Neural progenitor cell (in vitro differentiated cells): ENCODE results near the gene NQO2. TPM values are rescaled to one million over a fixed set of nuclear protein-coding genes. Genes with fewer than 3 reads are reported as not detected.
A peak's percentile ranks its signal among the peaks of the same experiment; 100 is the strongest.

ENCODE experiments used
- DNase-seq: peaks from one replicate; pipeline ENCODE4 v3.0.0-alpha.2; 2016; ENCODE audit warnings: low spot score
- H2AFZ ChIP-seq: fragments of 200-600 bp; sonication (generic); replicated peaks from 2 replicates; pipeline ENCODE4 v1.6.1; 2016; ENCODE audit warnings: antibody characterized with exemption
- H3F3A ChIP-seq: fragments of 200-600 bp; sonication (generic); 2 replicates; pipeline ENCODE4 v1.6.1; 2016; ENCODE audit warnings: antibody characterized with exemption, low read depth
- H3K27ac ChIP-seq: fragments of 200-600 bp; sonication (generic); 2 replicates; pipeline ENCODE4 v1.5.1; 2016; ENCODE audit warnings: mild to moderate bottlenecking
- H3K27me3 ChIP-seq: fragments of 200-600 bp; sonication (generic); 2 replicates; pipeline ENCODE4 v1.6.1; 2016; ENCODE audit warnings: mild to moderate bottlenecking, moderate library complexity
- H3K36me3 ChIP-seq: fragments of 200-600 bp; sonication (generic); 2 replicates; pipeline ENCODE4 v1.5.1; 2016
- H3K4me1 ChIP-seq: fragments of 200-600 bp; sonication (generic); 2 replicates; pipeline ENCODE4 v1.6.1; 2016; ENCODE audit warnings: mixed run types
- H3K4me2 ChIP-seq: fragments of 200-600 bp; sonication (generic); 2 replicates; pipeline ENCODE4 v1.6.1; 2016
- H3K4me3 ChIP-seq: fragments of 200-600 bp; sonication (generic); 2 replicates; pipeline ENCODE4 v1.5.1; 2016
- H3K79me2 ChIP-seq: fragments of 200-600 bp; sonication (generic); 2 replicates; pipeline ENCODE4 v1.6.1; 2016; ENCODE audit warnings: low read depth
- H3K9ac ChIP-seq: fragments of 200-600 bp; sonication (generic); 2 replicates; pipeline ENCODE4 v1.6.1; 2016
- H3K9me3 ChIP-seq: fragments of 200-600 bp; sonication (generic); 2 replicates; pipeline ENCODE4 v1.5.1; 2016; ENCODE audit warnings: low read depth
- H4K20me1 ChIP-seq: fragments of 200-600 bp; sonication (generic); 2 replicates; pipeline ENCODE4 v1.6.1; 2016; ENCODE audit warnings: low read depth
- H3K27ac Mint-ChIP-seq: 3 replicates; pipeline ENCODE4 v1.8.0; 2021; ENCODE audit warnings: mixed read lengths
- H3K27me3 Mint-ChIP-seq: 2 replicates; pipeline ENCODE4 v1.8.0; 2022; ENCODE audit warnings: low read depth, mild to moderate bottlenecking, inconsistent platforms, moderate library complexity, mixed read lengths; ENCODE audit not compliant: insufficient read depth
- H3K36me3 Mint-ChIP-seq: 3 replicates; pipeline ENCODE4 v1.8.0; 2021; ENCODE audit warnings: mixed read lengths
- H3K4me1 Mint-ChIP-seq: 3 replicates; pipeline ENCODE4 v1.8.0; 2021; ENCODE audit warnings: mixed read lengths
- H3K4me3 Mint-ChIP-seq: 3 replicates; pipeline ENCODE4 v1.8.0; 2021; ENCODE audit warnings: mild to moderate bottlenecking, moderate library complexity, mixed read lengths
- H3K9me3 Mint-ChIP-seq: 3 replicates; pipeline ENCODE4 v1.8.0; 2020; ENCODE audit warnings: mixed read lengths
- EZH2 ChIP-seq: fragments of 200-600 bp; sonication (generic); IDR thresholded peaks from 2 replicates; pipeline ENCODE4 v1.6.1; 2017; ENCODE audit warnings: antibody characterized with exemption, mild to moderate bottlenecking, moderate library complexity
- EZH2phosphoT487 ChIP-seq: fragments of 200-600 bp; sonication (generic); IDR thresholded peaks from 2 replicates; pipeline ENCODE4 v1.6.1; 2017; ENCODE audit warnings: antibody characterized with exemption
- total RNA-seq: library from RNA; depleted of rRNA; stranded (reverse); fragments of >200 nt; gene quantifications from 2 replicates; pipeline ENCODE4 v1.2.3, GENCODE V29; 2015; ENCODE audit warnings: low replicate concordance
- TF ChIP-seq, protein P1 (sequence below): fragments of 200-600 bp; sonication (generic); IDR thresholded peaks from 2 replicates; pipeline ENCODE4 v1.5.1; 2017; ENCODE audit warnings: antibody characterized with exemption, mild to moderate bottlenecking

NQO2 gene
- total RNA-seq, 1 donor from 2014 or later = 19.5 TPM

DNA sequence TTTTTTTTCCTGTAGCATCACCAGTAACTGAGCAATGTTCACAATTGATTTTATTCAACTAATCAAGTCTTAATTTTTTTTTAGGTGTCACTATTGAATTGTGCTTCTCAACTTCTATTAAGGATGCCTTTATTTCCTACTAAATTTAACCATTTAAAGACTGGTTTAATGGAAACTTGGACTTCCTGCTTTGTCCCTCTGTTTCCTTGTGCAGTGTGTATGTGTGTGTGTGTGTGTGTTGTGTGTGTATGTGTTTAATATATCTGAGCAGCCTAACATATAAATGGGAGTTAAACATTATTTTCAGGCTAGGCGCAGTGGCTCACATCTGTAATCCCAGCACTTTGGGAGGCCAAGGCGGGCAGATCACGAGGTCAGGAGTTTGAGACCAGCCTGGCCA, 30.1 kb upstream of the NQO2 start:
- H3K27ac Mint-ChIP-seq = no peak overlapping the region
- H3K36me3 Mint-ChIP-seq = peaks cover 1% of the 10 kb centered on the region
- Histone ChIP-seq H3K9me3 (no peaks in the 10 kb centered on the region), H3K4me1 (peaks cover 19% of the 10 kb centered on the region), H3K4me2 (peak overlapping the region; percentile 94), H3F3A (peaks cover 29% of the 10 kb centered on the region), H3K36me3 (no peaks in the 10 kb centered on the region), H3K79me2 (no peaks in the 10 kb centered on the region), H4K20me1 (no peaks in the 10 kb centered on the region), H3K27me3 (peaks cover 36% of the 10 kb centered on the region), H2AFZ (no peak overlapping the region), H3K4me3 (no peak overlapping the region), H3K9ac (no peak overlapping the region), H3K27ac (no peak overlapping the region)
- no peak for DNase-seq
- H3K27me3 Mint-ChIP-seq = peaks cover 17% of the 10 kb centered on the region
- peak overlapping the region; percentile 72 for H3K4me3 Mint-ChIP-seq
- peaks cover 43% of the 10 kb centered on the region for H3K4me1 Mint-ChIP-seq
- peaks cover 2% of the 10 kb centered on the region for H3K9me3 Mint-ChIP-seq
- TF ChIP-seq, protein P1, sequence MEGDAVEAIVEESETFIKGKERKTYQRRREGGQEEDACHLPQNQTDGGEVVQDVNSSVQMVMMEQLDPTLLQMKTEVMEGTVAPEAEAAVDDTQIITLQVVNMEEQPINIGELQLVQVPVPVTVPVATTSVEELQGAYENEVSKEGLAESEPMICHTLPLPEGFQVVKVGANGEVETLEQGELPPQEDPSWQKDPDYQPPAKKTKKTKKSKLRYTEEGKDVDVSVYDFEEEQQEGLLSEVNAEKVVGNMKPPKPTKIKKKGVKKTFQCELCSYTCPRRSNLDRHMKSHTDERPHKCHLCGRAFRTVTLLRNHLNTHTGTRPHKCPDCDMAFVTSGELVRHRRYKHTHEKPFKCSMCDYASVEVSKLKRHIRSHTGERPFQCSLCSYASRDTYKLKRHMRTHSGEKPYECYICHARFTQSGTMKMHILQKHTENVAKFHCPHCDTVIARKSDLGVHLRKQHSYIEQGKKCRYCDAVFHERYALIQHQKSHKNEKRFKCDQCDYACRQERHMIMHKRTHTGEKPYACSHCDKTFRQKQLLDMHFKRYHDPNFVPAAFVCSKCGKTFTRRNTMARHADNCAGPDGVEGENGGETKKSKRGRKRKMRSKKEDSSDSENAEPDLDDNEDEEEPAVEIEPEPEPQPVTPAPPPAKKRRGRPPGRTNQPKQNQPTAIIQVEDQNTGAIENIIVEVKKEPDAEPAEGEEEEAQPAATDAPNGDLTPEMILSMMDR = no peak
- TF ChIP-seq EZH2 (no peak), EZH2phosphoT487 (no peak)

DNA sequence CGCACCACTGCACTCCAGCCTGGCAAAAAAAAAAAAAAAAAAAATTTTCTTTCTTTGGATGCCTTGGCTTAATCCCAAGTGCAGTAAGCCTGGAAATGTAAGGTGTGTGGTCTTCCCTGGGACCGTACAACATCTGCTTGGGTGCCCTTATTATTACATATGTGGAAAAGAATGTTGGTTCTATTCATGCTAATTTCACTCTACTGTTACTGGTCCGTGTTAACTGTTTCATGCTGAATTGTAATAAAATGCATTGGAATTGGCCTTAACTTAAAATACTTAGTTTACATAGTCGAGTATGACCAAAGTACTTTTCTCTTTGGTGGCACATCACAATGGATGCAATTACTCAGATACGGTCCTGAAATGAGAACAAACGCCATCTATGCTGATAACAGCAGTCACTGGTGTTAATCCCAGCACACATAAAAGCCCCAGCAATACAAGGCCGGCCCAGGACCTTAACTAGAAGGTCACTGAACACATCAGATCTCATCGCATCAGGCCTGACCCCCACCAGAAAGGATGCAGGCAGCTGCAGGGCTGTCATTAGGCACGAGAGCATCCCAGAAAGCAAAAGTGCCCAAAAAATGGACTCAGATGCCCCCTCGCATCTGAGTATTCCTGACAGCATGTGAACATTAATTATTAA, 29.5 kb upstream of the NQO2 start:
- peak overlapping the region; percentile 63 for H3K4me3 ChIP-seq
- Mint-ChIP-seq H3K36me3 (peaks cover 1% of the 10 kb centered on the region), H3K4me1 (peaks cover 43% of the 10 kb centered on the region), H3K4me3 (peak overlapping the region; percentile 88), H3K27me3 (peaks cover 17% of the 10 kb centered on the region), H3K9me3 (peaks cover 2% of the 10 kb centered on the region), H3K27ac (peak overlapping the region; percentile 88)
- no peak overlapping the region for H2AFZ ChIP-seq
- H3K27ac ChIP-seq = no peak overlapping the region
- H3K4me2 ChIP-seq = peak overlapping the region; percentile 94
- H3K9ac ChIP-seq = no peak overlapping the region
- H3K27me3 ChIP-seq = peaks cover 36% of the 10 kb centered on the region
- H3K79me2 ChIP-seq = no peaks in the 10 kb centered on the region
- peak; percentile 84 for DNase-seq
- no peaks in the 10 kb centered on the region for H3K9me3 ChIP-seq
- no peaks in the 10 kb centered on the region for H3K36me3 ChIP-seq
- H3K4me1 ChIP-seq = peaks cover 19% of the 10 kb centered on the region
- no peaks in the 10 kb centered on the region for H4K20me1 ChIP-seq
- H3F3A ChIP-seq = peaks cover 29% of the 10 kb centered on the region
- no peak for TF ChIP-seq EZH2phosphoT487
- TF ChIP-seq EZH2 = no peak
- TF ChIP-seq, protein P1 = no peak

DNA sequence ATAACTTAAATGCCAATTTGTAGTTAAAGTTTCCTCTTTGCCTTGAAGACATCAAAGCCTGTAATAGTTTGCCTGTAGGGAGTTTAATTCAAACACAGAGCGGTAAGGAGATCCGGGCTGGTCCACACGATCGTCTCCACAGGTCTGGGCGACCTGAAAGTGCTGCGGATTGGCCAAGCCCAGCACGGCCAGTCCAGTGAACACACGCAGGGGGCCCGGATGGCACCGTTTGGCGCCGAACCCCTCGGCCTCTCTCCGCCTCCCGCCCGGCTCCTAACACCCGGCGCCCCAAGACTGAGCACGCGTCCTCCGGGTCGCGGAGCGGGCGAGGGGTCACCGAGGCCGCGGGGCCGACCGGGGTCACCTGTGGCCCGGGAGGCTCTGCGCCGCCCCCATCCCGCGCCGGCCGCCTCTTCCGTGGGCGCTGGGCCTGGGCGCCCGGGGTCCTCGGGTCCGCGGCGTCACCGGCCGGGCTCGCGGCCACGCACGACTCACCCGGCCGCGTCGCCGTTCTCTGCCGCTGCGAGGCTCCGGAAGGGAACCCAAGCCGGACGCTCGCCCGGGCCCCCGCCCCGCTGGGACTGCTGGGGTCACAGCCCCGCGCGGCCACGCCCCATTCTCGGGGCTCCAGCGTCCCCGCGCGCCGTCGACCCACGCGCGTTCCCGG, 28.8 kb upstream of the NQO2 start:
- Histone ChIP-seq H3K36me3 (no peaks in the 10 kb centered on the region), H3K79me2 (no peaks in the 10 kb centered on the region), H3K9ac (no peak overlapping the region), H3K27ac (no peak overlapping the region), H4K20me1 (no peaks in the 10 kb centered on the region), H3F3A (peaks cover 29% of the 10 kb centered on the region), H3K4me3 (peak overlapping the region; percentile 63), H3K9me3 (no peaks in the 10 kb centered on the region), H3K4me2 (peak overlapping the region; percentile 94), H3K4me1 (peaks cover 19% of the 10 kb centered on the region), H3K27me3 (peaks cover 36% of the 10 kb centered on the region), H2AFZ (peak overlapping the region; percentile 99)
- peaks cover 2% of the 10 kb centered on the region for H3K9me3 Mint-ChIP-seq
- peak overlapping the region; percentile 88 for H3K4me3 Mint-ChIP-seq
- TF ChIP-seq EZH2phosphoT487 (no peak), EZH2 (peak; percentile 28)
- peak; percentile 64 for DNase-seq
- H3K27me3 Mint-ChIP-seq = peaks cover 17% of the 10 kb centered on the region
- H3K4me1 Mint-ChIP-seq = peaks cover 43% of the 10 kb centered on the region
- peak overlapping the region; percentile 88 for H3K27ac Mint-ChIP-seq
- H3K36me3 Mint-ChIP-seq = peaks cover 1% of the 10 kb centered on the region
